ENCODE results near the gene GGCX. TPM values are rescaled to one million over a fixed set of nuclear protein-coding genes. Genes with fewer than 3 reads are reported as not detected.

The GGCX gene
- total and polyA plus RNA-seq, 9 of the 15 experiments (the other 6 are each of a cell fraction or from before 2014, with no cell fraction given): 14.4 to 47.1 (median 28.1) TPM

GRCh38 chr2:85501248-85501647, 60.0 kb downstream of the GGCX start (continued):
- TF ChIP-seq NR2C1 (IDR thresholded peaks at IDR 0.05) (no peak), NR2C1 (tag; IDR thresholded peaks at IDR 0.05) (0 out of 2 replicates have a peak, but pooled peaks have one; percentile 22), KLF13 (tag; IDR thresholded peaks at IDR 0.05; ENCODE audit: borderline replicate concordance, low read depth) (no peak), SRSF1 (IDR thresholded peaks at IDR 0.05; ENCODE audit: low read depth, low read length) (no peak), ZNF263 (CRISPR knock-in tag; IDR thresholded peaks at IDR 0.05; ENCODE audit: borderline replicate concordance) (no peak), U2AF1 (optimal IDR thresholded peaks at IDR 0.05; ENCODE audit: low read depth, low read length) (no peak), GATAD2A (IDR thresholded peaks at IDR 0.05) (no peak), ZNF766 (CRISPR knock-in tag; conservative IDR thresholded peaks at IDR 0.05) (0 out of 2 replicates have a peak, but pooled peaks have one; percentile 23), HNRNPH1 (optimal IDR thresholded peaks at IDR 0.05; ENCODE audit: low read depth, low read length) (no peak), RCOR1 (IDR thresholded peaks at IDR 0.05; ENCODE audit: borderline replicate concordance in 1 of 2, low read depth in 2 of 2, low read length in 2 of 2) (0 out of 4 replicates have a peak, but pooled peaks of 1 of the 2 experiments have one; percentile 21), ETV6 (IDR thresholded peaks at IDR 0.05; ENCODE audit: borderline replicate concordance in 1 of 2, low read depth in 2 of 2, low read length in 1 of 2) (no peak), ETV6 (CRISPR knock-in tag; IDR thresholded peaks at IDR 0.05; ENCODE audit: borderline replicate concordance) (no peak), ELF1 (tag; IDR thresholded peaks at IDR 0.05) (0 out of 2 replicates have a peak, but pooled peaks have one; percentile 39), HCFC1 (IDR thresholded peaks at IDR 0.05; ENCODE audit: low read depth, low read length) (peak; percentile 84), ZNF644 (tag; IDR thresholded peaks at IDR 0.05; ENCODE audit: low read depth) (no peak), ZBTB17 (CRISPR knock-in tag; IDR thresholded peaks at IDR 0.05) (no peak), ZBTB26 (CRISPR knock-in tag; IDR thresholded peaks at IDR 0.05) (0 out of 2 replicates have a peak, but pooled peaks have one; percentile 70), KLF6 (CRISPR knock-in tag; IDR thresholded peaks at IDR 0.05; ENCODE audit: borderline replicate concordance) (0 out of 2 replicates have a peak, but pooled peaks have one; percentile 19), RBFOX2 (IDR thresholded peaks at IDR 0.05; ENCODE audit: low read depth, low read length) (no peak), ZZZ3 (IDR thresholded peaks at IDR 0.05) (no peak), SMAD2 (IDR thresholded peaks at IDR 0.05; ENCODE audit: low read depth, low read length) (no peak), MLX (CRISPR knock-in tag; conservative IDR thresholded peaks at IDR 0.05) (0 out of 4 replicates have a peak, but pooled peaks of 1 of the 2 experiments have one; percentile 26), COPS2 (conservative IDR thresholded peaks at IDR 0.05) (no peak), ZNF253 (CRISPR knock-in tag; conservative IDR thresholded peaks at IDR 0.05) (no peak)
- TF ChIP-seq, protein P1, sequence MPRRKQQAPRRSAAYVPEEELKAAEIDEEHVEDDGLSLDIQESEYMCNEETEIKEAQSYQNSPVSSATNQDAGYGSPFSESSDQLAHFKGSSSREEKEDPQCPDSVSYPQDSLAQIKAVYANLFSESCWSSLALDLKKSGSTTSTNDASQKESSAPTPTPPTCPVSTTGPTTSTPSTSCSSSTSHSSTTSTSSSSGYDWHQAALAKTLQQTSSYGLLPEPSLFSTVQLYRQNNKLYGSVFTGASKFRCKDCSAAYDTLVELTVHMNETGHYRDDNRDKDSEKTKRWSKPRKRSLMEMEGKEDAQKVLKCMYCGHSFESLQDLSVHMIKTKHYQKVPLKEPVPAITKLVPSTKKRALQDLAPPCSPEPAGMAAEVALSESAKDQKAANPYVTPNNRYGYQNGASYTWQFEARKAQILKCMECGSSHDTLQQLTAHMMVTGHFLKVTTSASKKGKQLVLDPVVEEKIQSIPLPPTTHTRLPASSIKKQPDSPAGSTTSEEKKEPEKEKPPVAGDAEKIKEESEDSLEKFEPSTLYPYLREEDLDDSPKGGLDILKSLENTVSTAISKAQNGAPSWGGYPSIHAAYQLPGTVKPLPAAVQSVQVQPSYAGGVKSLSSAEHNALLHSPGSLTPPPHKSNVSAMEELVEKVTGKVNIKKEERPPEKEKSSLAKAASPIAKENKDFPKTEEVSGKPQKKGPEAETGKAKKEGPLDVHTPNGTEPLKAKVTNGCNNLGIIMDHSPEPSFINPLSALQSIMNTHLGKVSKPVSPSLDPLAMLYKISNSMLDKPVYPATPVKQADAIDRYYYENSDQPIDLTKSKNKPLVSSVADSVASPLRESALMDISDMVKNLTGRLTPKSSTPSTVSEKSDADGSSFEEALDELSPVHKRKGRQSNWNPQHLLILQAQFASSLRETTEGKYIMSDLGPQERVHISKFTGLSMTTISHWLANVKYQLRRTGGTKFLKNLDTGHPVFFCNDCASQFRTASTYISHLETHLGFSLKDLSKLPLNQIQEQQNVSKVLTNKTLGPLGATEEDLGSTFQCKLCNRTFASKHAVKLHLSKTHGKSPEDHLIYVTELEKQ (CRISPR knock-in tag; IDR thresholded peaks at IDR 0.05): 0 out of 2 replicates have a peak, but pooled peaks have one; percentile 13

Data from K562 (cell line).